ENCODE measurements around the gene ZBTB34. TPM values are rescaled to one million over a fixed set of nuclear protein-coding genes. Genes with fewer than 3 reads are reported as not detected.

The ZBTB34 gene, protein sequence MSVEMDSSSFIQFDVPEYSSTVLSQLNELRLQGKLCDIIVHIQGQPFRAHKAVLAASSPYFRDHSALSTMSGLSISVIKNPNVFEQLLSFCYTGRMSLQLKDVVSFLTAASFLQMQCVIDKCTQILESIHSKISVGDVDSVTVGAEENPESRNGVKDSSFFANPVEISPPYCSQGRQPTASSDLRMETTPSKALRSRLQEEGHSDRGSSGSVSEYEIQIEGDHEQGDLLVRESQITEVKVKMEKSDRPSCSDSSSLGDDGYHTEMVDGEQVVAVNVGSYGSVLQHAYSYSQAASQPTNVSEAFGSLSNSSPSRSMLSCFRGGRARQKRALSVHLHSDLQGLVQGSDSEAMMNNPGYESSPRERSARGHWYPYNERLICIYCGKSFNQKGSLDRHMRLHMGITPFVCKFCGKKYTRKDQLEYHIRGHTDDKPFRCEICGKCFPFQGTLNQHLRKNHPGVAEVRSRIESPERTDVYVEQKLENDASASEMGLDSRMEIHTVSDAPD
- 3.1 to 4.6 TPM (median 3.3 TPM) in 5 replicates for total RNA-seq (2022; extraction: Qiagen RNA extraction; ENCODE audit: low read depth)

DNA sequence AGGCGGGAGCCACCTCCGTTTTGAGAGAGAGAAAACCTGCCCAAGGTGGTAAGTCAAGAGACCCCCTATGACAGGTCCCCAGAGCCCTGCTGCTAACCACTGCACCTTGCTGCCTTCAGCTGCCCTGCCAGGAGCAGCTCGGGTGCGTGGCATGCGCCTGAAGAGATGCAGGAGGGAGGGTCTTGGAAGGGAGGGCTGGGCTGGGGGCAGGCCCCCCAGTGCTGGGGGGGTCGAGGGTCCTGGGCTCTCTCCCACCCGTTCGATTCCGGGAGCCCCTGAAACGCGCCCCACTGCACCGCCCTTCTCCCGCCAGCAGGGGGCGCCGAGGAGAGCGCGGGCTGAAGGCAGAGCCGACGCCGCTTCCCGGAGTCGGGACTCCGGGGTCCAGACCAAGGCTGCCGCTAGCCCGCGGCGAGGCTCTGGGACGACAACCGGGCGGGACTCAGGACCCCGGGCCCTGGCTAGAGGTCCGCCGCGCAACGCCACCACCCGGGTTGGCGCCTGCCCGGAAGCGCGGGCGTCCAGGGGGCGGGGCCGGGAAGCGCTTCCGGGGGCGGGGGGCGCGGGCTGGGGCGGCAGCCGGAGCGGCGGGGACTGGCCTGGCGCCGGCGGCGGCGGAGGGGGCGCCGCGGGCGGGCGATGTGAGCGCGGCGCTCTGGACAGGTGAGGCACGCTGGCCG, at the start of gene ZBTB34:
Gene ZBTB34, plus strand, starts transcription at position 563 of the 680 bp plus-strand sequence. CDS start 18,761 bp downstream, outside the sequence.

DNA sequence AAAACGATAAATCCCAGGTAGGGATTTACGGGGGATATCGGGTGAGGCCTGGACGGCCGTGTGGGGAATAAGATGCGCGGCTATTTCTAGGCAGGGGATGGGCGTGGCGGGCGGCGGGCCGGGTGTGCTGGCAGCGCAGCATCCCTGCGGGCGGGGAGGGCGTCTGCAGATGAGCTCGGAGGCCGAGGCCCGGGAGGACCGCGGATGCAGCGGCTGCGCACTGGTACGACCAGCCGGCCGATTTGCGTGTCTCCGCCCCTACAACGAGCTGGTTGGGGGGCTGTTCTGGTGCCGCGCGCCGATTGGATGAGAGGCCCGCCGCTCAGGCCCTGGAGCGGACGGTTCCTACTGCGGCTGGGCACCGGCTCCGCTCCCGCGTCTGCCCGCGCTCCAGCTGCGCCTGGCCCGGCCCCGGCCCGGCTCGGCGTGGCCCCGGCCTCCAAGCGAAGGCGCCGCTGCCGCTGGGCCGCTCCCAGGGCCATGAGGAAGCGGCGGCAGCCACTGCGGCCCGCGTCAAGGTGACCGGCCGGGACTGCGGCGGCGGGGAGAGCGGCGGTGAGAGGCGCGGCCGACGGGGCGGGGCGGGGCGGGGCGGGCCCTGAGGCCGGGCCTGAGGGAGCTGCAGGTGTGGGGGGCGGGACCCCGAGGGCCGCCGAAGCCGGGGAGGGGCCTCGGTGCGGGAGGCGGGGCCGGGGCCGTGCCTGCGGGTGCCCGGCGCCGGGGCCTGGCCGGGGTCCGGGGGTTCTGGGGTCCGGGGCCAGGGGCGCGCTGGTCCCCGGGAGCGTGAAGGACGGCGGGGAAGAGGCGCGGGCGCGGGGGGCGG, 54.2 kb downstream of the ZBTB34 start, which contains the start of gene RALGPS1:
Gene RALGPS1, plus strand, starts transcription at position 325 of the 823 bp plus-strand sequence. CDS start 47,508 bp downstream, outside the sequence.

Other genes with a start within 250 kb of the ZBTB34 start
- 1.3 to 1.9 TPM (median 1.7 TPM) in 5 replicates for gene LMX1B, start 246.7 kb upstream of the ZBTB34 start, total RNA-seq (2022; extraction: Qiagen RNA extraction; ENCODE audit: low read depth)
- 5.4 to 8.6 TPM (median 6.2 TPM) in 5 replicates for gene ZBTB43, start 55.6 kb upstream of the ZBTB34 start, total RNA-seq (2022; extraction: Qiagen RNA extraction; ENCODE audit: low read depth)
- 1.3 to 4.0 TPM (median 2.0 TPM) in 5 replicates for gene RALGPS1, start 54.1 kb downstream of the ZBTB34 start, total RNA-seq (2022; extraction: Qiagen RNA extraction; ENCODE audit: low read depth)